ENCODE data around the gene CSNK1D. TPM values are rescaled to one million over a fixed set of nuclear protein-coding genes. Genes with fewer than 3 reads are reported as not detected.

Gene CSNK1D
- total RNA-seq, 1 donor from 2014 or later: 80.9 TPM

DNA sequence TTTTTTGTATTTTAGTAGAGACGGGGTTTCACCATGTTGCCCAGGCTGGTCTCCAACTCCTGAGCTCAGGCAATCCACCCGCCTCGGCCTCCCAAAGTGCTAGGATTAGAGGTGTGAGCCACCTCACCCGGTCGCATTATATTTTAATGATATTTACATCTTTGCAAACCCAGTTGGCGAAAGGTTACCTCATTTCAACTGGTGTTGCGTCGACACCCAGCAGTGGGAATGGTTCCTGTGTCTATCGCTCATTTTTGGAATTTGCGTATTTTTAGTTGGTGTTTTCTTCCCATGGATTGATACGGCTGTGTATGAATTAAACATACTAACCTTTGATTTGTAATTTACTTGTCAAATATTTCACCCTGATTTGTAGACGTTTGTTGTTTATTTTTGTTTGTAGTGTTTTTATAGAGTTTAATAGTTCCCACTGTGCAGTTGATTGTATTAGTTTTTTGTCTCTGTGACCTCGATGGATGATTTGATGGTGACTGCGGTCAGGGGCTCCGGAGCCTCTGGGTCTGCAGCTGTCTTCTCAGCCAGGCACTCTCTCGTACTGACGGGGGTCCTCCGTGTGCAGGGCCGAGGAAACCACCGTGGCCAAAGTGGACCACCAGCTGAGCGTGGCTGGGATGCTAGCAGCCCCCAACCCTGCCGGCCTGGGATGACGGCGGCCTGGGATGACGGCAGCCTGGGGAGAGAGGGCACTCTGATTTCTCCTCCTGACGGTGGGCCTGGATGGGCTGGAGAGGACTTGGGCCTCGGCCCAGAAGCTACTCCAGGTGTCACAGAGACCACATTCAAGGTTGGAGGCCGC, 39.9 kb upstream of the CSNK1D start:
- no peak for DNase-seq (ENCODE audit: low spot score)
- intact Hi-C loops (cut with DNase I): no loop called here

GRCh38 chr17:82311971-82312370, 38.5 kb upstream of the CSNK1D start:
- DNase-seq (ENCODE audit: low spot score): no peak
- intact Hi-C loops (cut with DNase I): no loop called here

GRCh38 chr17:82310877-82311276, 37.4 kb upstream of the CSNK1D start:
- DNase-seq (ENCODE audit: low spot score): no peak
- intact Hi-C loops (cut with DNase I): no loop called here

DNA sequence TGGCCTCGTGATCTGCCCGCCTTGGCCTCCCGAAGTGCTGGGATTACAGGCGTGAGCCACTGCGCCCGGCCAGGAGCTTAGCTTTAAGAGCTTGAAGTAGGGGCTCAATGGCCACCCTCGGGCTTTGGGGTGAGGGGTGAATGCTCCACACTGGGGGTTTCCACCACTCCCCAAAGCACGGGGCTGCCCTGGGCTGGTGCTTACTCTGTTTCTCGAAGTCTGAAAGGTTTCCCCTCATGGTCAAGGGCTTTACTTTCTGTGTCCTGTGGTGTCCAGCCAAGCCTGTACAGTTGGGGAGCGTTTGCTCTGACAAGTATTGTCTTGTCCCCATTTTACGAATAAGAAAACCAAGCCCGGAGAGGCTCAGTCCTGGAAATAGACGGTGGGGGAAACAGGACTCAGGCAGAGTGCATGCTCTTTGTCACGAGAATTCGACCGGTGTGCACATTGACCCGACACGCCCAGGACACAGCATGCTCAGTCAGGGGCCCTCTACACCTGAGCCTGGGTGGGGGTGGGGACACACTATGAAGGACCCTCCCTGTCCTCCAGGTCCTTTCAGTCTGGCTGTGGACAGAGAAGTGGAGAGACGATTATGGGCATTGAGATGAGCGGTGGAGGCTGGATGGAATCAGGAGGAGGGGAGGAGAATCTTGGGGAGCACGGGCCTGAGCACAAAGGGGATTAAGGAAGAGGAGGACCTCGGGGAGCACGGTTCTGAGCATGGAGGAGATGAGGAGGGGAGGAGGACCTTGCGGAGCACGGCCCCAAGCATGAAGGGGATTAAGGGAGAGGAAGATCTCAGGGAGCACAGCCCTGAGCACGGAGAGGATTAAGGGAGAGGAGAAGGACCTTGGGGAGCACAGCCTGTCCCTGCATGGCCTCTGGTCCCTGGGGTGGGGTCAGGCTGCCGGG, 36.4 kb upstream of the CSNK1D start:
- intact Hi-C loops (cut with DNase I): no loop called here
- no peak for DNase-seq (ENCODE audit: low spot score)

DNA sequence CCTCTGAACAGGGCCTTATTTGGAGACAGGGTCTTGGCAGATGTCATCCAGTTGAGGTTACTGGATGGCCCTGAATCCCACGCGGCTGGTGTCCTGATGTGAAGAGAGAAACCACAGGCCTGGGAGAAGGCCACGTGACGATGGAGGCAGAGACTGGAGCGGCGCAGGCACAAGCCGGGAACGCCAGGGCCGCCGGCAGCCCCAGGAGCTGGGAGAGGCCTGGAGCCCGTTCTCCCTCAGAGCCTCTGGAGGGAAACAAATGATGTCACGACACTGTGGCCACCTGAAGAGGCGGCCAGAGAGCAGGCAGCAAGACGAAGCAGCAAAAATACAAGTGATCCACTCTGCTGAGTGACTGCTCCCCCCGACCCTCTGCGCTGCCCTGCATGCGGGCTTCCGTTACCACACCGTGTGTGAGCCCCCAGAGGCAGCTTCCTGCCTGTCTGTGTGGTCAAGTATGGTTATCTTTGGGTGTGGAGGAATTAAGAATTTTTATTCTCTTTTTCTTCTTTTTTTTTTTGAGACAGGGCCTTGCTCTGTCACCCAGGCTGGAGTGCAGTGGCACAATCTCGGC, 32.3 kb upstream of the CSNK1D start:
- no peak for DNase-seq (ENCODE audit: low spot score)
- intact Hi-C loops (cut with DNase I): no loop called here

- no peak for DNase-seq (ENCODE audit: low spot score)
- intact Hi-C loops (cut with DNase I): no loop called here
Measured at GRCh38 chr17:82304826-82305726, 31.6 kb upstream of the CSNK1D start.

- intact Hi-C loops (cut with DNase I): no loop called here
- no peak for DNase-seq (ENCODE audit: low spot score)
Measured at GRCh38 chr17:82303944-82304808, 30.7 kb upstream of the CSNK1D start.

GRCh38 chr17:82302991-82303943, 29.8 kb upstream of the CSNK1D start:
- DNase-seq (ENCODE audit: low spot score): no peak
- intact Hi-C loops (cut with DNase I): no loop called here

GRCh38 chr17:82302568-82302963, 29.1 kb upstream of the CSNK1D start:
- intact Hi-C loops (cut with DNase I): no loop called here
- DNase-seq (ENCODE audit: low spot score): no peak

- intact Hi-C loops (cut with DNase I): no loop called here
- DNase-seq (ENCODE audit: low spot score): no peak
Measured at GRCh38 chr17:82301916-82302567, 28.5 kb upstream of the CSNK1D start.

DNA sequence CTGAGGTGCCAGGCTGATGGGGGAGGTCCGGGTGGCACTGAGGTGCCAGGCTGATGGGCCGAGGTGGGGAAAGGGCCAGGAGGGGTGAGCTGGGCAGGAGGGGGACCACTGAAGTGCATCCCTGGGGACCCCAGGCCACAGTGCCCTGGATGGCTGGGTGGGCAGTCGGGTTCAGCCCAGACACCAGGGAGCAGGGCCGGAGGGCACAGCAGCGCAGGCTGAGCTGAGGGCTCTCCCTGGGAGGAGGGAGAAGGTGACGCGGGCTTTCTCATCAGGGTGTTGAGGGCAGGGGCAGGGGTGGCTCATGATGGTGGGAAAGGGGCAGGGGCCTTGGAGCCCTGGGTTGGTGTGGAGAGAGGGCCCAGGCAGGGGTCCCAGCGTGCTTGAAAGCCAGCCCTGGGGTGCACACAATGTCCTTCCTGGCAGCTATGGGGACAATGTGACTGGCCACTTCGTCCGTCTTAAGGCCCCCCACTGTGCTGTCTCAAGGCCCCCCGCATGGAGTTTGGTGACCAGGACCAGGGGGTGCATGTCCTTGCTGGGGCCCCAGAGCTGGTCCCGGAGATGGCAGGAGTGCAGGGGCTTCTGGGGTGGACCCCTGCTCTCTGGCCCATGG, 27.9 kb upstream of the CSNK1D start:
- no peak for DNase-seq (ENCODE audit: low spot score)
- intact Hi-C loops (cut with DNase I): no loop called here

DNA sequence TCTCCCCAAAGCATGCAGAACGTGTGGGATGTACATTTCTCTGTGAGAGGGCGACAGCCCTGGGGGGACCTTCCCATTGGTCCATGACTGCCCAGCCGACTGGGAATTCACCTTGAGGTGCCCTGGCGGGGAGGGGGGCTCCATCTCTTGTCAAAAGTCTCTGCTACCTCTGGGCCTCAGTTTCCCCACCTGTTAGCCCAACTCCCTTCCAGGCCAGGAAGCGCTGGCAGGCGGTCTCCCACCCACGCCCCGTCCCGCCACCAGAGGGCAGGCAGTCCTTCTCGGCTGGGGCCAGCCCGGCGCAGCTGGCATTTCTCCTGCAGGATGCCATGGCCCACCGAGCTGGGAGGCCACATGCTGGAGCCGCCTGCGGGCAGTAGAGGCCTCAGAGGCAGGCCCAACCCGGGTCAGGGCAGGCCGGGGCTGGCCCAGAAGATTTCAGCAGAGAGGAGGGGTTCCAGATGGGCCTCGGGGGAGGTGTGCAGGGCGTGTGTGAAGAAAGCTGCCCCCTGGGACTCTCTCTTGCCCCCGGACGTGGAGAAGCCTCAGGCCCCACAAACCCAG, 27.3 kb upstream of the CSNK1D start:
- peak; percentile 88 for DNase-seq (ENCODE audit: low spot score)
- intact Hi-C loops (cut with DNase I): no loop called here

GRCh38 chr17:82300228-82300627, 26.7 kb upstream of the CSNK1D start:
- no peak for DNase-seq (ENCODE audit: low spot score)
- intact Hi-C loops (cut with DNase I): no loop called here

- no peak for DNase-seq (ENCODE audit: low spot score)
- intact Hi-C loops (cut with DNase I): loop anchor here (2.0 kb wide), 1 partner anchor 59 kb away; no protein-coding TSS in a partner anchor
Measured at GRCh38 chr17:82299452-82299851, 26.0 kb upstream of the CSNK1D start.

- intact Hi-C loops (cut with DNase I): loop anchor here (2.0 kb wide), 1 partner anchor 58 kb away; no protein-coding TSS in a partner anchor
Measured at GRCh38 chr17:82298538-82299421, 25.3 kb upstream of the CSNK1D start.

More at GRCh38 chr17:82298538-82299421, 25.3 kb upstream of the CSNK1D start:
- no peak for DNase-seq (ENCODE audit: low spot score)

All from cardiac septum (tissue), 1 donor.